Fibroblast of skin of abdomen (primary cell): ENCODE measurements around the gene GALNT15.
A peak's percentile ranks its signal among the peaks of the same experiment; 100 is the strongest.

ENCODE experiments used
- DNase-seq: peaks from one replicate; pipeline ENCODE4 v3.0.0-alpha.2; 2013

Gene GALNT15

DNA sequence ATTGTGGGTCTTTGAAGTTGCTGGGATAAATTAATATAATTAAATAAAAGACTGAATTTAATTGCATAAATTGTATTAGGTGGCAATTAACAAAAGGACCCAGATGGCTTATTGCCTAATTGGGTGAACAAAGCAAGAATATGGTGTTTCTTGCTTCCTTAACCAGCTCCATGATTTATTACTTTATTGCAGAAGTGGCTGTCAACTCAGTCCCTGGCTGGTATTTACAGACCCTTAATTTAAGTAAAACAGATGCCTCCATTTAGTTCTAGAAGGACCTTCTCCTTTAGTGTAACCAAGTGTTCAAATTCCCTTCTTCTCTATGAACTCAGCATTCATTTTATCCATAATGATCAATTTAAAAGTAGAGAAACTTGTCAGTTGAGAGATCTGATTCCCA, 55.2 kb downstream of the GALNT15 start:
- no peak for DNase-seq

DNA sequence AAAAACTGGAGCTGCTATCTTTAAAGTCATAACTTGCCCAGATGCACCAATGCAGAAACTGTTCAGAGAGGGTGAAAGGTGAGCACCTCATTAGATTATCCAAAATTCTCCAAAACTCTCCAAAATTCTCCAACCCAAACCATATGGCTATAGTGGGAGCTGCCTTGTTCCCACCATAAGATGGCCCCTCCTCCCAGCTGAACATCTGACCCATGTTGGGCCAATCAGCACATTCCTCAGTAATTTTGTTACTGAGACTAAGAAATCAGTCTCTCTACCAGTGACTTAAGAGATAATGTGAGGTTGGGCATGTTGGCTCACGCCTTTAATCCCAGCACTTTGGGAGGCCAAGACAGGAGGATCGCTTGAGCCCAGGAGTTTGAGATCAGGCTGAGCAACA, 57.5 kb downstream of the GALNT15 start:
- no peak for DNase-seq

DNA sequence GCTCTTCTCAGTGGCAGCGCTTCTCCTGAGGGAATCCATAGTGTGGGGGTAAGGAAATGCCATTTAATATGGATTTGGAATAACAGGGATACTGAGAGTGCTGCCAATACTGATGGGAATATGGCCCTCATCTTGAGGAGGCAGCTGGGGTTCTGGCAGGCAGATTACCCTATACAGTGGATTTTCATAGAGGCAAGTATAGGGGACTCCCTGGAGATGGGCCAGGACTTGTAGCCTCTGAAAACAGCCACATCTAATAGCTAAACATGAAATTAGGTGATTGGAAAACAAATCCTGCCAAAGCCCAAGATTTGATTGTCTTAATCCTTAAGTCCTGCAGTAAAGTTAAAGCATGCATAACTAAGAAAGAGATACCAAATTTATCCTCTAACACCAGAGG, 59.3 kb downstream of the GALNT15 start:
- DNase-seq = no peak

DNA sequence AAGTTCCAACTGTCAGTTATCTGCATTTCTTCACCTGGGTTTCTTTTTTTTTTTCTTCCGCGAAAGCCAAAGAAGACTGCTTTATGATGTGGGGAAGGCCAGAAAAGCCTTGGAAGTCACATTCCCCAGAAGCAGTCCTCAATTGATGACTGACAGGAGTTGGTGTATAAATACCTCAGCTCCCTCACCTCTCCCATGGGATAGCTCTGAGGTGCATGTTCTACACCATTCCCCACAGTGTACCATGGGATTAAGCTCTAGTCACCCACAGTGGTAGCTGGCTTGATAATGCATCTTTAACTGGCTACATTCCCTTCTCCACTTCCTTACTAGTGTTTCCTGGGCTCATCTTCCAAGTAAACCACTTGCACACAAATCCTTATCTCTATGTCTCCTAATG, 59.8 kb downstream of the GALNT15 start:
- DNase-seq = no peak

DNA sequence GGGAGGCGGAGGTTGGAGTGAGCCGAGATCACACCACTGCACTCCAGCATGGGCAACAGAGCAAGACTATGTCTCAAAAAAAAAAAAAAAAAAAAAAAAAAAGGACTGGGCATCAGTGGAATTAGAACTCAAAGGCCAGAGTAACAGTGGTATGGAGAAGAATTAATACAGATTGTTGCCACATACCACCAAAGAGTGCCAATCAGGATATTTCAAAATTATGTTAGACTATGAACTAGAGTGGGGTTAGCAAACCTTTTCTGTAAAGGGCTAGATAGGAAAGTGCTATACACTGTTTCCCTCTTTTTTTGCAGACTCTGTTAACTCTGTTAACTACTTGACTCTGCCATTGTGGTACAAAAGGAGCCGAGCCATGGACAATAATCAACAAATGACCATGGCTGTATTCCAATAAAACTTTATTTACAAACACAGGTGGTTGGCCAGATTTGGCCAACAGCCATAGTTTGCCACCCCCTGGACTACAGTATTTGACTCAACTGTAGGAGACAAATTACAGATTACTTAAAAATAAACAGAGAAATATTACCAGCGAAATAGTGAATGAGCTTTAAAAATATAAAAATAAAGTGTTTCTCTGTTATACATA, 61.7 kb downstream of the GALNT15 start:
- no peak for DNase-seq

DNA sequence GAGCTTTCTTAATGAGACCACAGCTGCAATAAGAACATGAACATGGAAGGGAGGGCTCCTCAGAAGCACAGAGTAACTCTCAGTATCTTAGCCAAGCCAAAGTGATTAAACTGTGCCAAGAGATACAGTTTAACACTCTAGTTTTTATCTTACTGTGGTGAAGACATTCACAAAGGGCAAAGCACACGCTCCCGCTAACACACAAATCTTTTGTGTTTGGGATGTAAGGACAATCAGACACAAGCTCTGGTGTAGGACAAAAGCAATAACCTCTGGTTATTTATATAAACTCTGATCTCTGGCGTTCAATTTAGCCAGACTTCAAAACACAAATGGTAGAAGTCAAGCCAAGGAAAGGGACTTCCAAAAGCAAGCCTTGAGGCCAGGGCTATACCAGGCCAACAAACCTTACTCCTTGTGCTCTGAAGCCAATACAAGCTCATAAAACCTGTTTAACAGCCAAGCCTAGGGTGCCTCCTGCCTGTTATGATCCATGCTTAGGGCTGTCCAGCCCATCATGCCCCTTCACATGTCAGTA, 62.4 kb downstream of the GALNT15 start:
- no peak for DNase-seq

DNA sequence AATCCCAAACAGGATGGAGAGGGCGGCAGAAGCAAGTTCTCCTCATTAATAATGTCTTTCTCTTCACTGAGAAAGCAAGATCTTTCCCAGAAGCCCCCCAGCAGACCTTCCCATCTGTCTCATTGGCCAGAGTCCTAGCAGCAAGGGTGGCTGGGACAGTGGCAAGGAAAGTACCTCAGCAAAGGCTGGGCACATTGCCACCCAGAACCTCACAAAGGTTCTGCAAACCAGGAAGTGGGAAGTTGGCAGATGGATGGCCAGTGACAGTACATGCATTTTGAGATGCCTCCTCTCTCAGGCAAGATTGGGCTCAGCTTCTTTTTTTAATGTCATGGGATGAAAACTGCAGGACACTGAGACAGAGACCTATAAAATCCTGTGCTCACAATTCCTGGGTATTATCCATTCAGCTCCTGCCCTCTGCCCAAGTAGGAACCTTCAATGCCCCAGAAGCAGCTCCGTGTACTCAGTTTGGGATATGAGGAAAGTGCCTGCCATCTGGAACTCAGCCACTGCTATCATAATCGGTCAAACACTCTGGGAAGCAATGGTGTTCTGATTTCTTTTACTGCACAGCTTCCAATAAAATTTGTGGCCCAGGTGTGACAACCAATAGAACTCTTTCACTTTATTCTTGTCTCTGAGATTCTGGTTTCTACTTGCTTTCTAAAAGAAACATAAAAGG, 64.7 kb downstream of the GALNT15 start:
- no peak for DNase-seq

DNA sequence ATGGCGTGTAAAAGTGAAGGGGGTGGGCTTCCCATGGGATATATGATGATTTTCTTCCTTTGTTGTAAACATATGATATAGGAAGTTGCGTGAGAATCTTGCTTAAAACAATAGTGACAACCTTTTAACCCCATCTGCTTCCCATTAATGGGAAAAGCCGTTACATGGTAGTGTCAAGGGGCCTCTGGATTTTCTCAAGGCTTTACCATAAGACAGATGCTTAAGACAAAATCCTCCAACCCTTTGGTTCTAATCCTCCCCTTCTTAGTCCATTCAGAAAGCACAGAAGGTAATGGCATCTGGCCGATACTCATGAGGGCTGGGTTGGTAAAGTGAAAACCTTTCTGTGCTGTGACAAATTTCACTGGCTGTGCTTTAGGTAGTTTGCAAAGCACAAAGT, 65.3 kb downstream of the GALNT15 start:
- DNase-seq = peak; percentile 83

DNA sequence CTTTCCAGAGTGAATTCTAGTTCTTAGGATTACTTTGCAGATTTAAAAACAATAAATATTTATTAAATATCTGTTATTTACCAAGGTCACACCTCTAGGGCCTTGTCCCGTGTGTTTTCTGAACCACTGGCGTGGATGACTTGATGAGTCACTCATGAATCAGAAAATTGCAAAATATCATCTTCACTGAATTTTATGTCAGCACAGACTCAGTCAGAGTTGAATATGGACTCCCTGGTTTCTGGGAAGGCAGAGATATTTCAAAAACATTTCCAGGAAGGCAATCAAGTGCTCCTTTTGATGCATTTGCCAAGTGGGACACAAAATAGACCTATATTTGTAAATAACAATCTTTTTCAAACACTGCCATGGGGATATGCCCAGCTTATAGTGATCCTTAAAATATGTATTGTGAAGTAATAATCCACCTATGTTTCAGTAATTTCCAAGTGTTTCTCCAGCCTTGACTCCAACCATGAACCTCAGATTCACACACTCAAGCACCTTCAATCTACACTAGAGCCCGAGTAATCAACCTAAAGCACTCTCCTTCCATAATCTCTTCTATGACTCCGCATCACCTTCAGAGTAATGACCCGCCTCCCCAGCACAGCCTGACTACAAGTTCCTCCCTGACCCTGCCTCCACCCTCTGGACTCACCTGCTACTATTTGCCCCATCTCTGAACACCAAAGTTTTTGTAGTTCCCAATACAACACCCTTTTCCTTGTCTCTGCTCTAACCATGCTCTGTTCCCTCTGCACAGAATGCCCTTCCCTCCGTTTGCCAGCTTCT, 65.9 kb downstream of the GALNT15 start:
- DNase-seq = peak; percentile 75

DNA sequence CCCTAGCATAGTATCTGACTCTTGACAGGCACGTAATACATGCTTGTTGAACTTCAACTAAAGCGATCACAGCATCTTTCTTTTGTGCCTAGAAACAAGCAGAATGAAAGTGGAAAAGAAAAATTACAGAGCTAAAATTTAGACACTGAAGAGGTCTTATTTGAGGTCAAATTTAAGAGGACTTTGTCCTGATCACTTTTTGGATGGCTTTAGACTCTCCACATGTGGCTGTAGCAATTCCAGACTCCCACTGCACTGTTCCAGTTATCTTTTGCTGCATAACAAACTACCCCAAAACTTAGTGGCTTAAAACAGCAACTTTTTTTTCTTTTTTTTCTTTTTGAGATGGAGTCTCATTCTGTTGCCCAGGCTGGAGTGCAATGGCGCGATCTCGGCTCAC, 66.7 kb downstream of the GALNT15 start:
- DNase-seq = no peak

DNA sequence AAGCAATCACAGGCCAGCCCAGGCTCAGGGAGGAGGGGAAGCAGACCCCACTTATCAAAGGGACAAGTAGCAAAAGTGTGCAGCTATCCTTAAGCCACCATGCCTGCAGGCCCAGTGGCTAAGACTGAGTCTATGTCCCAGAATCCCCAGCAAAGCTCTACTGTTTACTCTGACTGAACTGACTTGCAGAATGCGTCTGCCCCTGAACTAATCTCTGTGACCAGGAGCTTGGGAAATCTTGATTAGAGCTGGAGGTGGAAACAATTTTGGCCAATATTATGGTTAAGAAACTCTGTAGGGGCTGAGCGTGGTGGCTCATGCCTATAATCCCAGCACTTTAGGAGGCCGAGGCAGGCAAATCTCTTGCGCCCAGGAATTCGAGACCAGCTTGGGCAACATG, 67.7 kb downstream of the GALNT15 start:
- no peak for DNase-seq

DNA sequence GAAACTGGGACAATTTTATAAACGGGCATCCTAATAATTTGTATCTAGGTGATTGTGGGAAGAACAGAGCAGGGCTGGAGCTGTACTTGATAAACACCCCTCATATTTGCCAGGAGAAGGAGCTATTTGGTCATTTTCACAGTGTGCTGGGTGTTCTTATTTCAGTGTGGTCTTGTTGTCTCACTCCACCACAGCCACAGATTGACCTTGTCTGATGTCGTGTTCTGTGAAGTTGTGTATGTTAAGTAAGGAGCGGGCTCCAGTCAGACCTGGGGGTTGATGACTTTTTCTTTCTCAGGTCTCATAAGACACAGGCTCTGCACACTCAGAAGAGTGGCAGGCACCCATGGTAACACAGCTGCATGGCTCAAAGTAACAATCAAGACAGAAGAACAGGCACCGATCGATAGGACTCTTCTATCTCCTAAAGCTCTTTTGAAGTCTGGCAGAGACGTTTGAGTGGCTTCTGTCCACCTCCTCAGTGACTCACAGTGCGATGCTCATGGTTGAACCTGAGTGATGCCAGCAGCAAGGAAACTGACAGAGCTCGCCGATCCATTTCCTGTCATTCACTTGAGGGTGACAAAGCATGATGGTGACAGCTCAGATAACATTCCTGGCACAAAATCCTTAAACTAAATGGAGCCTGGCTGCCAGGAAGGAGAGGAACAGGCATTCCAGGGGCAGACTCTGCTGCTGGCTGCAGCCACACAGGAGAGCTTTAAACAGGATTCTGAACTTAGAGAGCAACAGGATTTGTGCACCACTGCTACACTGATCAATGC, 69.4 kb downstream of the GALNT15 start:
- DNase-seq = peak; percentile 26

DNA sequence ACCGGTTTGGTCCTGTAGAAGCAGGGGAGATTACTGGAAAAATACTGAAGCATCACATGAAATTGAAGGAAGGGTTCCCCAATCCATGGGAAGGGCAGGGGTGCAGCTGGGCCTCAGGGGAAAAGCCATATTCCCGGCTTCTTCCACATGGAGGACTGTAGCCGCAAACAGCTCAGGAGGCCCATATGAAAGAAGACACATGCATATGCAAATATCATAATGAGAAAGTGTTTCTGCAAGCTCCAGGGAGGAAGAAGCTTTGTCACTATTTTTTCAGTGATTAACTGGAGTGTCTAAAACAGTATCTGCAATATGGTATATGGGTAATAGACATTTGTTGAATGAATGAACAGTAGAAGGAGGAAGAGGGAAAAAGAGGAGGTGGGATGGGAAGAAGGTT, 71.1 kb downstream of the GALNT15 start:
- DNase-seq = no peak

DNA sequence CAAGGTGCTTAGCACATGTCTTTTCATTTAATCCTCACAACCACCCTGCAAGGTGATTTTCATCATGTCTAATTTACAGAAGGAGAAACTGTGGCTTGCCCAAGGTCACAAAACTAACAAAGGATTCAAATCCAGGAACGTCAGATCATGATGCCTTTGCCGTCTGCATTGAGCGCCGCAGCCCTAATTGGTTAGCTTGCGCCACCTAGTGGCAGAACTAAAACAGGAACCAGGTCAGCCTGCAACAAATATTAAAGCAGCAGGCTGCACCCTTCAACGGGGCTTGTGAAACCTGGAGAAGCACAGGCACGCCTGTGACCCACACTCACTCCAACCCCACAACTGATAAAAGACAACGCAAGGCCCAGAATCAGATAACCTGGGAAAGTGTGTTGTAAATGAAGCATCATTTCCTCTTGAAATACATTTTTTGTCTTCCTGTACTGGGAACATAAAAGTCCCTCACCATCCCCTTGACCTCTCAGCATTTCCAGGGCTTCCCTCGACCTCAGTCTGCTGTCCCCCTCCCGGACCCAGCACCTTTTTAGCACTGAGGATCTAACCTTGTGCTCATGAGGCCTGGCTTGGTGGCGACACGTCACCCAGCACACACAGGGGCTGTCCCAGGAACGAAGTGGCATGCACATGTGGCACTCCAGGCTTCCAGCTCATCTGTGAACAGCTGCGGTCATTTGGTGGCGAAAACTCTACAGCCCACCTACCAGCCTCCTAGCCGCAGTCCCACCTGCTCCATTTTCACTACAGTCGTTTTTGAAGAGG, 73.0 kb downstream of the GALNT15 start:
- peak; percentile 82 for DNase-seq

DNA sequence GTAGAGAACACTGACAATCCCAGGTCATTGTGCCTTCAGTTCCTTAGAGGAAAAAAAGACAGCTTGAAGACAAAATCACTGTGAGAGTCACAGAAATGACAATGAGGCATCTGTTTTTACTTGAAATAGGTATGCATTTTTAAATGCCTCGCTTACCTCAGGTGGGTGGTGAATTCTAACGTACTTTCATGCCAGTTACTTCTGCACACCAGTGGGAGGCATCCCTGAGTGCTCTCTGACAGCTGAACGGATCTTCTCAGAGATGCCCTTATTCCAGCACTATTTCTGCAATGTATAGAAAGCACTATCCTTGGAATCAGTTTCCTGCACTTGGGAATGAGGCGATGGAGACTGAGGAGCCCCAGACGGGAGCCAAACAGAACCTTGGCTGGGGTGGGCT, 74.1 kb downstream of the GALNT15 start:
- DNase-seq = no peak

DNA sequence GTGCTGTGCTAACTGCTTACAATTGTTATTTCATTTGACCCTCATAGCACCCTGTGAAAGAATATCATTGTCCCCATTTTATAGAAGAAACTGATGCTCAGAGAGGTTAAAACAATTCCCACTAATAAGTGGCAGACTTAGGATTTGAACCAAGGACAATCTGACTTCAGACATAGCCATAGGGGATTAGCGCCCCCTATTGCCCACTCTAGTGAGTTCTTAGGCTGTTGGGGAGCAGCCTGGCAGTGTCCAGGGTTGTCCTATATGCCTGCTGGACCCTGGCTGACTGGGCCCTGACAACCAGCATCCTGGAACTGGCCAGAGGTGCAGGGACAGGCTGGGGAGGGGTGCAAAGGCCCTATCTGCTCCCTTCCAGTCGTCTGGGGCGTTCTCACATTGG, 74.9 kb downstream of the GALNT15 start:
- DNase-seq = no peak

DNA sequence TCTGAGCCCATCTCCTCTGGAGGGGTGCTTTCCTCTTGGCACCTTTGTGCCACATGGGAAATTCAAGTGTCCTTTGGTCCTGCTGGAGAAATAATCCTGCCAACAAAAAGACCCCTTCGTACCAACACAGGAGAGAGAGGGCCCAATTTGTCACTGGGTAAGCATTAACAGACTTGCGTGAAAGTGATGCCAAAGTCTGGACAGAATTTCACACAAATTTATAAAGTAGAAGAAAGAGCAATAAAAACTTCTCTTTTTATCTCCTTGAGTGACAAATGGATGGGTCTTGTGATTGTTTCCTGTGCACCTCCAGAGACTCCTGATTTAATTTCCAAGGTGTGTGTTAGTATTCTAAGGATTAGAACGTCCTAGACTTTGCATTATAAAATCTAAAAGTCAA, 75.4 kb downstream of the GALNT15 start:
- DNase-seq = no peak

DNA sequence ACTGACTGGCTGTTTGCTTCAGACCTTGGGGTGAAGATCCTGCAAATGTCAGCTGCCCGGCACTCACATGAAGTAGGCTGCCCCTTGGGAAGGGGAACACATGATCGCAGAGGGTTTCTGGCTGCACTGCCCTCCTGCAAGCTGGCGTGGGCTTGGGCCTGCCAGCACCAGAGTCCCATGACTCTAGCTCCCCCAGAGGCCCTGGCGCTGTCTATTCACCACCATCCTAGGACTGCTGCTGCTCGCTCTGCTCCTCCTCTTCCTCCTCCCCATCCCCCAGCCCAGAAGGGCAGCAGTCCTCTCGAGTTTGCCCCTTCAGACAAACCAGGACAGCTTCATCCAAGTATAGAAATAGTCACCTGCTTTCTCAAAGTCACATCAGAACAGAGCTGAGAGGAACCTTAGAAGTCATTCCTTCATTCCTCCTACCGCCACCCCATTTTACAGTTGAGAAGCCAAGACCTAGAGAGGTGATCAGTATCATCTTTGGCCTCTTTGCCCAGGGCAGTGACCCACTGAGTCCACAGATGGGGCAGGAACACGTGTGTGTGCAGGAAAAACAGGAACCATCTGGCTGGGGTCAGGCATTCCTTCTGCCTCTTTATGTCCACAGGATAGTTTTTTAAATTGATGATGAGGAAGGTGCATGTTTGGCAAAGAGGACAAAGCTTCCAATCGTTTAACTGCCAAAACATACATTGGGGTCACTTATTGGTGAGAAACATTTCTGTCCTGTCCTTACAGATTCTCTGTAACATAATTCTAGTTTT, 77.0 kb downstream of the GALNT15 start:
- DNase-seq = no peak

DNA sequence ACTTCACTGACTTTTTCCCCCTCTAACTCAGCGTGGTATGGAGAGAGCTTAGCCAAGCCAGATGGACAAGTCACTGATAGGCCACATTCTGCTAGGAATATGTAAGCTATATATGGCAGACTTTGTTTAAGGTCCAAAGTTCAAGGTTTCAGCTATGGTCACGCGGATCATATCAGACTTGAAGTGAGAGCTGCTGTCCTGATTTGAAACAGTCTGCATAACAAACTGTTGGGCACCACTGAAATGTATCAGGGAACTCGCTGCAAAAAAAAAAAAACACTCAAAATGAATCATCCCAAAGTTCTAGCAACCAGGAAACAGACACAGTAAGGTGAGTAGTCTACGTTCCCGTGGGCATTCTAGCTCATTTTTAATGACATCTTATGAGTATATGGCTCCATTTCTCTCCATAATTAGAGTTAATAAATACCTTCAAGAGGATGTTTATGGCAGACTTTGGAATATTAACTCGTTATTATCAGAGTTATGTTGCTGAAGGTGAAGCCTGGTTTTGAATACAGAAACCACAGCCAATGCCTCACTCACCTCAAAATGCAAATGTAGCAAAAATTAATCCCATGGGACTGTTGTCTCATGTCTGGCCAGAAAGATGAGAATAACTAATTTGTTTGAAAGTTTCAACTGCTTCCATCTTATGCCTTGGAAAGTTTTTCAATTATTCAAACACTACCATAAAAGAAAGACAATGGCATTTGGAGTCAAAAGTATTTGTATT, 77.9 kb downstream of the GALNT15 start:
- no peak for DNase-seq

DNA sequence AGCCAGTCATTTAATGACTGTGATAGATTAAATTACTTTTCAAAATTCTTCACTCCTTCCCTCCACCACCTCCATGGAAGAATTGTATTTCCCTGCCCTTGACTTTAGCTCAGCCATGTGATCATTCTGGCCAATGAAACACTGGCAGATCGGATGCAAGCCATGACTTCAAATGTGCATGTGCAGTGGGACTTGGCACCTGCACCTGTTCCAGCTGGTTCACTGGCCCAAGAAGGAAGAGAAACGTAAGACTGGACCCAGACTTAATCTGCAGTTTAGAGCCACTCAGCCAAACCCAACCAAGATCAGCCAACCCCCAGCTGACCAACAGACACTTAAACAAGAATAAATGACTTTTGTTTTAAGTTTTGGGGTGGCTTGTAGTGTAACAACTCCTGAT, 78.5 kb downstream of the GALNT15 start:
- no peak for DNase-seq

DNA sequence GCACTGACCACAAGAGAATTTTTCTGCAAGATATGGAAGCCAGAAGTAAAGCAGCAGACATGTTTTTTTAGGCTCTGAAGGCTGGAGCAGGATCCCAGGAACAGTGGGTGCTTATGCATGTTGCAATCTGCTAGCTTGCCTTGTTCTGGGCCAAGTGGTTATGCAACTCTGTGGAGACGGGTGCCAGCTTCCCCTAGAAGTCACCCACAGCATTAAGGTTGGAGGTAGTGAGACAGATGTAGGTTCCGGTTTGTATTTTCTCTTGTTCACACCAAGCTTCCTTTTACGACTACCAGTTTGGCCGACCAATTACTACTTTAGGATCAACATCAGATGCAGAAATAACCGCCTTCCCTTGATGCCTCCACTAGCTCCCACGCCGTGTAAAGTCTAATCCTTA, 79.1 kb downstream of the GALNT15 start:
- DNase-seq = no peak
